ENCODE data around the gene TMEM168. TPM values are rescaled to one million over a fixed set of nuclear protein-coding genes. Genes with fewer than 3 reads are reported as not detected.

TMEM168 gene
- total RNA-seq, 4 donors from 2014 or later: 10.3 to 119 (median 52.8) TPM

DNA sequence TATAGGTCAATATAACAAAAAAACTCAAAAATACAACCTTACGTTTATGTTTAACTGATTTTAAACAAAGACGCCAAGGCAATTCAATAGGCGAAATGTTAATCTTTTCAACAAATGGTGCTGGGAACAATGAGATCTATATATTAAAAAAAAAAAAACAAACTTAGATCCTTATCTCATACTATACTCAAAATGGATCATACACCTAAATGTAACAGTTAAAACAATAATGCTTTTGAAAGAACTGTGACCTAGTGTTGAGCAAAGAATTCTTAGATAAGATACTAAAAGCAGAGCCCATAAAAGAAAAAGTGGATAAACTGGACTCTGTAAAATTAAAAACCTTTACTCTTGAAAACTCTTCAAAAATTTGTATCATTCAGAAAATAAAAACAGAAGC lies 8.6 kb downstream of the TMEM168 start:
- no peaks in the 10 kb centered on the region for H3K27me3 ChIP-seq
- no peaks in the 10 kb centered on the region for H3K9me3 ChIP-seq
- no peaks in the 10 kb centered on the region for H3K36me3 ChIP-seq
- intact Hi-C loops (cut with DNase I; ENCODE audit: low total_unique reads): no loop called here
- TF ChIP-seq, protein P1, sequence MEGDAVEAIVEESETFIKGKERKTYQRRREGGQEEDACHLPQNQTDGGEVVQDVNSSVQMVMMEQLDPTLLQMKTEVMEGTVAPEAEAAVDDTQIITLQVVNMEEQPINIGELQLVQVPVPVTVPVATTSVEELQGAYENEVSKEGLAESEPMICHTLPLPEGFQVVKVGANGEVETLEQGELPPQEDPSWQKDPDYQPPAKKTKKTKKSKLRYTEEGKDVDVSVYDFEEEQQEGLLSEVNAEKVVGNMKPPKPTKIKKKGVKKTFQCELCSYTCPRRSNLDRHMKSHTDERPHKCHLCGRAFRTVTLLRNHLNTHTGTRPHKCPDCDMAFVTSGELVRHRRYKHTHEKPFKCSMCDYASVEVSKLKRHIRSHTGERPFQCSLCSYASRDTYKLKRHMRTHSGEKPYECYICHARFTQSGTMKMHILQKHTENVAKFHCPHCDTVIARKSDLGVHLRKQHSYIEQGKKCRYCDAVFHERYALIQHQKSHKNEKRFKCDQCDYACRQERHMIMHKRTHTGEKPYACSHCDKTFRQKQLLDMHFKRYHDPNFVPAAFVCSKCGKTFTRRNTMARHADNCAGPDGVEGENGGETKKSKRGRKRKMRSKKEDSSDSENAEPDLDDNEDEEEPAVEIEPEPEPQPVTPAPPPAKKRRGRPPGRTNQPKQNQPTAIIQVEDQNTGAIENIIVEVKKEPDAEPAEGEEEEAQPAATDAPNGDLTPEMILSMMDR (IDR thresholded peaks at IDR 0.05): no peak
- no peak for TF ChIP-seq POLR2A (IDR thresholded peaks at IDR 0.05)
- no peaks in the 10 kb centered on the region for H3K4me1 ChIP-seq
- no peak for DNase-seq
- no peak overlapping the region for H3K27ac ChIP-seq
- no peak overlapping the region for H3K4me3 ChIP-seq

DNA sequence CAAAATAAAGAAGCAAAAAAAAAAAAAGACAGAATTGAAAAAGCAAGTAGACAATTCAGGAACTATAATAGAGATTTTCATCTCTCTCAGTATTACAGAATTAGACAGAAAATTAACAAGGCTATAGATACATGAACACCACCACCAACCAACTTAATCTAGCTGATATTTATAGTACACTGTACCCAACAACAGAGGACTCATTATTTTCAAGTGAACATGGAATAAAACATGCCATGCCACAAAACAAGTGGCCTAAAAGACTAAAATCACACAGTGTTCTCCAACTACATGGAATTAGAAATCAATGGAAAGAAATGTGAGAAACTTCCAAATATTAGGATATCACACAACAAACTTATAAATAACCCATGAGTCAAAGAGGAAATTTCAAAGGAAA lies 9.1 kb downstream of the TMEM168 start:
- H3K27ac ChIP-seq: no peak overlapping the region
- no peaks in the 10 kb centered on the region for H3K27me3 ChIP-seq
- intact Hi-C loops (cut with DNase I; ENCODE audit: low total_unique reads): no loop called here
- H3K9me3 ChIP-seq: no peaks in the 10 kb centered on the region
- H3K4me3 ChIP-seq: no peak overlapping the region
- H3K4me1 ChIP-seq: no peaks in the 10 kb centered on the region
- TF ChIP-seq POLR2A (IDR thresholded peaks at IDR 0.05): no peak
- TF ChIP-seq, protein P1 (IDR thresholded peaks at IDR 0.05): no peak
- DNase-seq: no peak
- no peaks in the 10 kb centered on the region for H3K36me3 ChIP-seq

DNA sequence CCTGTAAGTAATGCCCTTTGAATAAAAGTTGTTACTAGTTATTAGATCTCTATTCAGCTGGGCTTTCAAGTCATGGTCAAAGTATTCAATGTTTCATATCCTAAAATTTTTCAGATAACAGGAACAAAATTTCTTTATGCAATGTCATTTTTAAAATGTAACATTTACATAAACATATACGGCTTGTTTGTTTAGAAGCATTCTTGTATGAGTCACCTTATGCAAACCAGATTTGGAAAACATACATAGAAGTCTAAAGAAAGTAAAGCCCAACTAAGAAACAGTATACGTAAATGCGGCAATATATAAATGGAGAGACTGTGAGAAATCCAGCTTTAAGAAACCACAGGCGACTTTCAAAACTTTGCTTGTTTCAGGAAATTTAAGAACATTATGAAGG lies 10.5 kb downstream of the TMEM168 start:
- Histone ChIP-seq H3K36me3 (no peaks in the 10 kb centered on the region), H3K4me1 (no peaks in the 10 kb centered on the region), H3K9me3 (no peaks in the 10 kb centered on the region), H3K4me3 (no peak overlapping the region), H3K27me3 (no peaks in the 10 kb centered on the region), H3K27ac (no peak overlapping the region)
- DNase-seq: no peak
- intact Hi-C loops (cut with DNase I; ENCODE audit: low total_unique reads): no loop called here
- TF ChIP-seq, protein P1 (IDR thresholded peaks at IDR 0.05): no peak
- no peak for TF ChIP-seq POLR2A (IDR thresholded peaks at IDR 0.05)

DNA sequence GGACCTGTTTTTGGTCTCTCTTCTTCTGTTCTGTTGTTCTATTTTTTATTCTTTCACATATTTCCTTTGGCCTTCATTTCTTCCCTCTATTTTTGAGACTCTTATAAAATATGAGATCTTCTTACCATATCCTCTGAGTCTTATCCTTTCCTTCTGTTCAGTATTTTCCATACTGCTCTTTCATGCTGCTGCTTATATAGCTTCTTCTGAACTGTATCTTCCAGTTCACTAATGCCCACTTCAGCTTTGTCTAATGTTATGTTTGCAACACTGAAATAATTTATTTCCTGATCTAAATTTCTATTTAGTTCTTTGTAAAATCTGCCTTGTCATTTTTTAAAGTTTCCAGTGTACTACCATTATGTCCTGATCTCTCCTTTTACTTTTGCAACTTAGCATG lies 12.8 kb downstream of the TMEM168 start:
- Histone ChIP-seq H3K36me3 (no peaks in the 10 kb centered on the region), H3K4me3 (no peak overlapping the region), H3K27me3 (no peaks in the 10 kb centered on the region), H3K9me3 (no peaks in the 10 kb centered on the region), H3K27ac (no peak overlapping the region), H3K4me1 (no peaks in the 10 kb centered on the region)
- intact Hi-C loops (cut with DNase I; ENCODE audit: low total_unique reads): no loop called here
- no peak for TF ChIP-seq POLR2A (IDR thresholded peaks at IDR 0.05)
- TF ChIP-seq, protein P1 (IDR thresholded peaks at IDR 0.05): no peak
- no peak for DNase-seq

DNA sequence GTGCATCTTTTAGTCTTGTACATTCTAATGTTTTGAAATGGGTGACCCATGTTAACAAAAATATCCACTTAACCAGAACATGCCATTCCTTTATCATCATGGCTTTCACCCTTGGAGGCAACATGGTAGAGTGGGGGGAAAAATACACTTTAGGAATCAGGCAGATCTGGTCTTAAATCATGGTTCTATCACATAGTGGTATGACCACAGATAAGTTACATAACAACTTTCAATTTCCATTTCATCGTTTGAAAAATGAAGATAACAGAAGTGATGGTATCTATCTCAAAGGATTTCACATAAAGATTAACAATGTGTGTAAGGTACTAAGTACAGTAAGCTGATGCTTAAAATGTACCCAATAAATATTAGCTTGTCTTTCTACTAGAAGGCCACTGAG lies 19.0 kb downstream of the TMEM168 start:
- H3K27me3 ChIP-seq: no peaks in the 10 kb centered on the region
- no peak overlapping the region for H3K27ac ChIP-seq
- intact Hi-C loops (cut with DNase I; ENCODE audit: low total_unique reads): no loop called here
- TF ChIP-seq, protein P1 (IDR thresholded peaks at IDR 0.05): no peak
- no peak for TF ChIP-seq POLR2A (IDR thresholded peaks at IDR 0.05)
- no peaks in the 10 kb centered on the region for H3K9me3 ChIP-seq
- no peak overlapping the region for H3K4me3 ChIP-seq
- no peaks in the 10 kb centered on the region for H3K36me3 ChIP-seq
- H3K4me1 ChIP-seq: no peaks in the 10 kb centered on the region
- DNase-seq: no peak

Data from uterus (tissue), 4 donors.